HEK293 (cell line): ENCODE data around the gene MGST2.
A peak's percentile ranks its signal among the peaks of the same experiment; 100 is the strongest.

Experiments used
- CTCF ChIA-PET: fragments of 350-600 bp; formaldehyde crosslinking; extraction: SDS; loops from one replicate; lab custom pipeline; 2021; ENCODE audit warnings: antibody characterized with exemption; lab: Yijun Ruan, JAX
- POLR2A ChIA-PET: fragments of 300-600 bp; formaldehyde crosslinking; extraction: SDS; loops from one replicate; lab custom pipeline; 2020; ENCODE audit warnings: antibody characterized with exemption, inconsistent platforms; lab: Yijun Ruan, JAX
- H3K27ac ChIP-seq: fragments of 200-500 bp; sonication (Bioruptor generic); 2 replicates; pipeline ENCODE4 v1.5.1; 2014; ENCODE audit warnings: low read depth, low read length, control low read depth, inconsistent platforms; ENCODE audit errors: extremely low read depth
- H3K36me3 ChIP-seq, 2 experiments: fragments of 200-500 bp in 1 of 2; sonication (Bioruptor generic) in 1 of 2; 1 replicate in 1 of 2; 2 replicates in 1 of 2; pipeline ENCODE4 v1.5.1; 2014 to 2017; ENCODE audit warnings: inconsistent platforms in 2 of 2, low read length in 2 of 2; ENCODE audit not compliant: control insufficient read depth in 2 of 2, insufficient read depth in 1 of 2
- H3K4me1 ChIP-seq: fragments of 200-500 bp; sonication (Bioruptor generic); 2 replicates; pipeline ENCODE4 v1.5.1; 2014; ENCODE audit warnings: mild to moderate bottlenecking, low read length, inconsistent platforms; ENCODE audit not compliant: control insufficient read depth, insufficient read depth
- H3K4me3 ChIP-seq: 2 replicates; pipeline ENCODE4 v1.5.1; 2011; ENCODE audit warnings: low read depth, mild to moderate bottlenecking, control low read depth, low read length, moderate library complexity
- H3K9me3 ChIP-seq: fragments of 200-500 bp; sonication (Bioruptor generic); 2 replicates; pipeline ENCODE4 v1.5.1; 2014; ENCODE audit warnings: low read depth, low read length, inconsistent platforms; ENCODE audit not compliant: control insufficient read depth, insufficient read depth
- CTCF ChIP-seq: fragments of 450-650 bp; formaldehyde crosslinking; IDR thresholded peaks from 2 replicates; pipeline ENCODE4 v1.5.1; 2016; ENCODE audit warnings: missing biosample characterization, missing genetic modification characterization
- GLI4 ChIP-seq: fragments of 450-650 bp; formaldehyde crosslinking; IDR thresholded peaks from 2 replicates; pipeline ENCODE4 v1.5.1; 2016; ENCODE audit warnings: missing biosample characterization, missing genetic modification characterization
- GLIS2 ChIP-seq: fragments of 450-650 bp; formaldehyde crosslinking; IDR thresholded peaks from 2 replicates; pipeline ENCODE4 v1.5.1; 2016; ENCODE audit warnings: missing biosample characterization, missing genetic modification characterization
- HOXD13 ChIP-seq: sonication (generic); formaldehyde crosslinking; IDR thresholded peaks from 2 replicates; pipeline ENCODE4 v1.8.0; 2022; ENCODE audit warnings: missing genetic modification reagents, borderline replicate concordance
- MYNN ChIP-seq: fragments of 450-650 bp; formaldehyde crosslinking; IDR thresholded peaks from 2 replicates; pipeline ENCODE4 v1.5.1; 2016; ENCODE audit warnings: missing biosample characterization, missing genetic modification characterization, borderline replicate concordance
- SCRT1 ChIP-seq: fragments of 450-650 bp; formaldehyde crosslinking; IDR thresholded peaks from 2 replicates; pipeline ENCODE4 v1.5.1; 2016; ENCODE audit warnings: missing biosample characterization, missing genetic modification characterization, borderline replicate concordance
- SCRT2 ChIP-seq: fragments of 450-650 bp; formaldehyde crosslinking; IDR thresholded peaks from 2 replicates; pipeline ENCODE4 v1.5.1; 2016; ENCODE audit warnings: missing biosample characterization, missing genetic modification characterization
- SP2 ChIP-seq: fragments of 450-650 bp; formaldehyde crosslinking; IDR thresholded peaks from 2 replicates; pipeline ENCODE4 v1.5.1; 2016; ENCODE audit warnings: missing biosample characterization, missing genetic modification characterization
- YY1 ChIP-seq: fragments of 450-650 bp; formaldehyde crosslinking; IDR thresholded peaks from 2 replicates; pipeline ENCODE4 v1.5.1; 2018; ENCODE audit warnings: missing biosample characterization, missing genetic modification characterization
- ZFHX2 ChIP-seq: fragments of 450-650 bp; formaldehyde crosslinking; conservative IDR thresholded peaks from 2 replicates; pipeline ENCODE4 v1.5.1; 2016; ENCODE audit warnings: missing biosample characterization, missing genetic modification characterization
- ZFP37 ChIP-seq: fragments of 450-650 bp; formaldehyde crosslinking; IDR thresholded peaks from 2 replicates; pipeline ENCODE4 v1.5.1; 2016; ENCODE audit warnings: missing biosample characterization, missing genetic modification characterization
- ZFP69B ChIP-seq: fragments of 450-650 bp; formaldehyde crosslinking; IDR thresholded peaks from 2 replicates; pipeline ENCODE4 v1.5.1; 2016; ENCODE audit warnings: missing biosample characterization, missing genetic modification characterization
- ZNF133 ChIP-seq: fragments of 450-650 bp; formaldehyde crosslinking; IDR thresholded peaks from 2 replicates; pipeline ENCODE4 v1.5.1; 2016; ENCODE audit warnings: missing biosample characterization, missing genetic modification characterization
- ZNF146 ChIP-seq: fragments of 450-650 bp; formaldehyde crosslinking; IDR thresholded peaks from 2 replicates; pipeline ENCODE4 v1.5.1; 2016; ENCODE audit warnings: missing biosample characterization, missing genetic modification characterization
- ZNF175 ChIP-seq: fragments of 450-650 bp; formaldehyde crosslinking; IDR thresholded peaks from 2 replicates; pipeline ENCODE4 v1.5.1; 2016; ENCODE audit warnings: missing biosample characterization, missing genetic modification characterization
- ZNF214 ChIP-seq: fragments of 450-650 bp; formaldehyde crosslinking; IDR thresholded peaks from 2 replicates; pipeline ENCODE4 v1.5.1; 2017; ENCODE audit warnings: missing biosample characterization, mild to moderate bottlenecking, missing genetic modification characterization, borderline replicate concordance
- ZNF518A ChIP-seq: fragments of 450-650 bp; formaldehyde crosslinking; conservative IDR thresholded peaks from 2 replicates; pipeline ENCODE4 v1.5.1; 2016; ENCODE audit warnings: low read depth, missing biosample characterization, missing genetic modification characterization
- ZNF529 ChIP-seq: fragments of 450-650 bp; formaldehyde crosslinking; IDR thresholded peaks from 2 replicates; pipeline ENCODE4 v1.5.1; 2017; ENCODE audit warnings: missing genetic modification characterization, missing biosample characterization; ENCODE audit not compliant: insufficient replicate concordance
- ZNF560 ChIP-seq: fragments of 450-650 bp; formaldehyde crosslinking; IDR thresholded peaks from 2 replicates; pipeline ENCODE4 v1.5.1; 2017; ENCODE audit warnings: missing biosample characterization, missing genetic modification characterization, borderline replicate concordance
- ZNF600 ChIP-seq: fragments of 450-650 bp; formaldehyde crosslinking; IDR thresholded peaks from 2 replicates; pipeline ENCODE4 v1.5.1; 2016; ENCODE audit warnings: missing biosample characterization, missing genetic modification characterization
- ZNF645 ChIP-seq: fragments of 450-650 bp; formaldehyde crosslinking; IDR thresholded peaks from 2 replicates; pipeline ENCODE4; 2016; ENCODE audit warnings: missing biosample characterization, missing genetic modification characterization
- ZNF701 ChIP-seq: fragments of 450-650 bp; formaldehyde crosslinking; IDR thresholded peaks from 2 replicates; pipeline ENCODE4 v1.5.1; 2016; ENCODE audit warnings: missing biosample characterization, missing genetic modification characterization

The MGST2 gene

GRCh38 chr4:139656614-139657486, 8.8 kb upstream of the MGST2 start (continued):
- no peak for TF ChIP-seq ZNF600
- no peak for TF ChIP-seq GLI4
- peak; percentile 42; the same call in 1 of the 2 replicates for TF ChIP-seq CTCF (tag by site-specific recombination)
- TF ChIP-seq SCRT2 (tag by site-specific recombination): peak; percentile 86
- TF ChIP-seq ZNF146 (tag by site-specific recombination): no peak
- TF ChIP-seq ZNF518A (tag by site-specific recombination): no peak
- TF ChIP-seq ZNF529 (tag by site-specific recombination): no peak
- no peak for TF ChIP-seq SP2 (tag by site-specific recombination)
- TF ChIP-seq ZNF214 (tag by site-specific recombination): no peak
- no peak for TF ChIP-seq YY1

GRCh38 chr4:139658185-139658584, 7.4 kb upstream of the MGST2 start:
- Histone ChIP-seq H3K4me1 (no peaks in the 10 kb centered on the region), H3K27ac (no peak overlapping the region), H3K36me3 (no peaks in the 10 kb centered on the region), H3K4me3 (no peak overlapping the region), H3K9me3 (no peaks in the 10 kb centered on the region)
- ChIA-PET POLR2A (no interaction called here), CTCF (interaction anchor here (0.6 to 2.7 kb wide), 9 partner anchors 8 to 628 kb away, joined by 3 to 21 read pairs (median 4); partner anchors contain the start of gene MGST2)
- TF ChIP-seq GLIS2 (tag by site-specific recombination) (no peak), ZFP37 (no peak), ZFP69B (tag by site-specific recombination) (no peak), SCRT1 (no peak), MYNN (tag by site-specific recombination) (no peak), ZNF133 (tag by site-specific recombination) (no peak), ZNF701 (no peak), HOXD13 (CRISPR knock-in tag) (no peak), ZNF645 (tag by site-specific recombination) (no peak), ZNF560 (no peak), GLI4 (no peak), ZFHX2 (tag by site-specific recombination) (no peak), ZNF175 (no peak)
